Stimulated activated CD8-positive, alpha-beta memory T cell treated with anti-CD3 and anti-CD28 coated beads, Interleukin-7, amount 100 ng/mL, for 48 hours (primary cell): ENCODE results near the gene NOX3.

Source experiments
- DNase-seq, 2 donors: peaks; one replicate each; pipeline ENCODE4 v3.0.0-alpha.2; 2020; ENCODE audit warnings: low read depth in 1 of 2; ENCODE audit errors: extremely low read depth in 1 of 2

Gene NOX3

DNA sequence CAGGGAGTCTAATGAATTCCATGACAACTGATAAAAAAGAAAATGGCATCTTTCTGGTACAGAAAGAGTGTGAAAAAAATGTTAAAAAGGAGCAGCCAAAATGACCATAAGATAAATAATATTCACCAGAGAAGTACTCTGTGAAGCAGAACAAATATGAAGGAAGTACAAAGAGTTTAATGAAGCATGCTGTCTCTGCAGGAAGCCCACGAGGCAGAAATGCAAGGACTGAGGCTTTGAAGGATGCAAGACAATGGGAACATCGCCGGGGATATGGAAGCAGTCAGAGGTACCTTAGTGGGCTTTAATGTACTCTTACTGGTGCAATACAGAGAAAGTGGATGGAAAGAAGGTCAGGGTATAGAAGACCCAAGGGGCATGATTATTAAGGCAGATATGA lies 50.7 kb downstream of the NOX3 start:
- DNase-seq: no peak

DNA sequence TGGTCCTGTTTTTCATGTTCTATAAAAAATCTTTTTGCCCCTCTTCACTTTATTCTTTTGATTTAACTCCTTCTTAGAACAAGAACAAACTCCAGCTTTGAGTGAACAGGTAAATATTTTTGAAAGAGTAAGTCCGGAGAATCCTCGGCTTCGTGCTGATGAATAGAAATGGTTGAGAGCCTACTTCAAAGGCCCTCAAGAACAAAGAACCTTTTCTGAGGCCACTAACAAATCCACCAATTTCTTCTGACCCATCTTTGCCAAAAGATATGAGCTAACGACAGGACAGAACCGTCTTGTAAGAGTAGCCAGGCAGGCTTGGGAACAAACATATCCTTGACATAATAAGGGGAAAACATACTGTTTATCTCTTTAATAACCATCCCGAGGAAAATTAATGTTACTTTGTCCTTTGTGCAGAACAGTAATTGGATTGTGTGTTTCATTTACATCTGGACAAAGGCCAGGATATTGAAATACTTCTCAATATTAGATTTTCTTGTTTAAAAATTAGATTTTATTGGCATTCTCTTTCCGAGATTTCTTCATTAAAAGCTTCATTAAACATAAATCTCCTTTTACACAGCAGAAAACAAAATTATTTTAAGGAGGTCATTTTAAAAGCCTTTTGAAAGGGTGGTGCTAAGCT lies 52.9 kb downstream of the NOX3 start:
- DNase-seq: no peak

DNA sequence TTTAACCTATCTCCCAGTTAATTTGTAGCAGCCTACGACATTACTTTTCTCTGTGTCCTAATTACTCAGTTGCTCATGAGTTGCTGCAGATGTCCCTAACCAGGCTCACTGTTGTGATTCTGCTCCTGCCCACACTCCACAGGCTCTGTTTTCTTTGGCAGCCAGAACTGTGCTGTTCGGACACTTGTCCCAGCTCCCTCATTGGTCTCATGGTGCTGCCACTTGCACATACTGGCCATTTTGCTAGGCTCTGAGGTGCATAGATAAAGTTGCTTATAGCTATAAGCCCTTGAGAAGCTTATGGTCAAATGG lies 55.0 kb downstream of the NOX3 start:
- DNase-seq: no peak

GRCh38 chr6:155399745-155400653 lies 55.6 kb downstream of the NOX3 start:
- DNase-seq: no peak

GRCh38 chr6:155399062-155399744 lies 56.4 kb downstream of the NOX3 start:
- no peak for DNase-seq

DNA sequence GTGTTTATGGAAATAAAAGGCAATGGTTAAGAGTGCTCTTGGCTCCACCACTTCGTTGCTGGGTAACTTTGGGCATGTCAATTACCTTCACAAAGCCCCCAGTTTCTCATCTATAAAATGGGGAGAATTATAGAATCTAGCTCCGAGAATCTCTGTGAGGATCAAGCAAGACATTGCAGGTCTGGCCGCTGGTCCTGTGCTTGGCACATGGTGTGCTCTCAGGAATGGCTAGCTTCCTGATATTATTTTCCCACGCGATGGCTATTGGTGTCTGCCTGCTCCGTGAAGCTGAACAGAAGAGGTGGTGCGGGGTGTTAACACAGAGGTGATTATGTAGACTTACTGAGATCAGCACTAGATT lies 57.0 kb downstream of the NOX3 start:
- DNase-seq: no peak

DNA sequence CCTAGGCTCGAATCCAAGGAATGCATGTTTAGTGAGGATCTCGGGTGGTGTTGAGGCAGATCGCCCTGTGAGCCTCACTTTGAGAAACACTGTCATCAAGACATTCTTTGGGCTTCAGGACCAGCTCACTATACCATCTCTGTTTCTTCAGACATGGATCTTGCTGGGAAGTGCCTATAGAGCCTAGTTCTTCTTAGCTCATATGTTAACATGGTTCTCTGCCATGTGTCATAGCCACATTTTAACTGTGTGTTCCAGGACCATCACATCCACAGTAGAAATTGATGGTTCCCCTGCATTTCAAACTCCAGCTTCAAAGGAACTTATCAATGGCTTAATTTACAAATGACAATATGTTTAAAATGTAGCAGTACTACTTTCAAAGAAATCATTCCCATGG lies 57.4 kb downstream of the NOX3 start:
- DNase-seq: no peak

GRCh38 chr6:155397172-155397705 lies 58.4 kb downstream of the NOX3 start:
- DNase-seq: no peak

- DNase-seq: no peak
These were observed 59.0 kb downstream of the NOX3 start for GRCh38 chr6:155396605-155397004.

DNA sequence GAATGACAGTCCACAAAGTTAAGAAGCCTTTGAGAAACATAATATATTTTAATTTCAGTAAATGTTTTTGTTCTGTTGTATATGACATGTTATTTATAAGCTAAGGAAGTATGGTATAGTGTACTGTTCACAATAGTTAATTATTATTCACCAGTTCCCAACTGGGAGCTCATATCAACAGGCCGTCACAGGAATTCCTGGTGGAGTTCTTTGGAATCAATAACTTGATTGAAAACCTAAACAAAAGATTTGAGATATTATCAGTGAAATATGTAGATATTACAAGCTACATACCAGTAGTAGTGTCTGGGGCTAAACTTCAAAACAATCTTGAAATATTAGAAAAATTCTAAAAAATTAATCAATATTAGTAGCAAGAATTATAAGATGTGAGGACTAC lies 60.3 kb downstream of the NOX3 start:
- DNase-seq: no peak

- no peak for DNase-seq
These were observed 66.5 kb downstream of the NOX3 start for GRCh38 chr6:155389130-155389529.

- no peak for DNase-seq
These were observed 67.0 kb downstream of the NOX3 start for GRCh38 chr6:155388591-155388990.

GRCh38 chr6:155387481-155387880 lies 68.2 kb downstream of the NOX3 start:
- no peak for DNase-seq

GRCh38 chr6:155384321-155384952 lies 71.2 kb downstream of the NOX3 start:
- DNase-seq: no peak

- no peak for DNase-seq
These were observed 71.7 kb downstream of the NOX3 start for GRCh38 chr6:155383913-155384312.

GRCh38 chr6:155382338-155382685 lies 73.3 kb downstream of the NOX3 start:
- DNase-seq: no peak

GRCh38 chr6:155381673-155382337 lies 73.8 kb downstream of the NOX3 start:
- no peak for DNase-seq

DNA sequence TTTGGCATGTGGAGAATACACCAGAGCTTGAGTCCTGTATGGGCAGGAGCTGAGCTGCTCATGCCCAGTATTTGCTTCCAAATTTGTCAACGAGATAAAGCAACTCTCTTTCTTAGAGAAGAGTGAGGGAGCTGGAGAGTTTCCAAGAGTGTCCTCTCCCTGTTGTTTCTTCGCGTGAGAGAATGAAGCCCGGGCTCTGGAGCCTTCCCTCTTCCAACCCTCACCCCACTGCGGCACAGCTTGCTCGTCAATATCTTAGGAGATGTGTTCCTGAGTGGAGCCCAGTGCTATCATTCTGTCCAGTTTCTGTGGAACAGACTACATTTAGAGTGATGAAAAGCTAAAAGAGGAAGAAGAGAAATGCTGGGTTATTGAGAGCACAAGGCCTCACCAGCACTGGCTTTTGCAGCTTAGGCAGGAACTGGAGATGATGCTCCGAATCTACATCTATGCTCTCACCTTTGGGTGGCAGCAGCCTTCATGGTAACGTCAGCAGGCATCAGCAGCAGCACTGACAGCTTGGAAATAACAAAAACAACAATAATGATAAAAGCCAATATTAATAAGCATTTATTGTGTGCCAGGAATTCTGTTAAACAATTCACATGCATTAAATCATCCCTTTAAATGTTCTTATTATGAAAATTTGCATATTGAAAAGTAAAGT lies 74.8 kb downstream of the NOX3 start:
- DNase-seq: no peak

- DNase-seq: no peak
These were observed 76.9 kb downstream of the NOX3 start for GRCh38 chr6:155378724-155379123.

DNA sequence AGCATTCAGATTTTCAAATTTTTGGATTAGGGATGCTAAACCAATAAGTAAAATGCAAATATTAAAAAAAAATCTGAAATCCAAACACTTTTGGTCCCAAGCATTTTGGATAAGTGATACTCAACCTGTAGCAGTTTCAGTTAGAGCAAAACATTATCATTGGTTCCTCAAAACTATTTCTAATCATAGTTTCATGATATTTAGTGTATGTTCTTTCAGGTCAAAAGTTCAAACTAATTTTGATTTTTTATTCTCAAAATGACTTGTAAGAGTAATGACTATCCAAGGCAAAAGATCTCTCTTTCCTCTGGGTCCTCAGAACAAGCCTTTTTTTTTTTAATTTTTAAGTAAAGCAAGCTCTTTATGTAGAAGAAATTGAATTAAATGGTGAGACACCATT lies 77.4 kb downstream of the NOX3 start:
- DNase-seq: no peak
